Measurements from ENCODE around the gene RCBTB2.

Gene RCBTB2

GRCh38 chr13:48562296-48563066, 29.6 kb upstream of the RCBTB2 start:
- peak; percentile 87 for DNase-seq

GRCh38 chr13:48561466-48562235, 28.8 kb upstream of the RCBTB2 start:
- DNase-seq: peak; percentile 52

GRCh38 chr13:48560657-48561337, 27.9 kb upstream of the RCBTB2 start:
- DNase-seq: peak; percentile 55

DNA sequence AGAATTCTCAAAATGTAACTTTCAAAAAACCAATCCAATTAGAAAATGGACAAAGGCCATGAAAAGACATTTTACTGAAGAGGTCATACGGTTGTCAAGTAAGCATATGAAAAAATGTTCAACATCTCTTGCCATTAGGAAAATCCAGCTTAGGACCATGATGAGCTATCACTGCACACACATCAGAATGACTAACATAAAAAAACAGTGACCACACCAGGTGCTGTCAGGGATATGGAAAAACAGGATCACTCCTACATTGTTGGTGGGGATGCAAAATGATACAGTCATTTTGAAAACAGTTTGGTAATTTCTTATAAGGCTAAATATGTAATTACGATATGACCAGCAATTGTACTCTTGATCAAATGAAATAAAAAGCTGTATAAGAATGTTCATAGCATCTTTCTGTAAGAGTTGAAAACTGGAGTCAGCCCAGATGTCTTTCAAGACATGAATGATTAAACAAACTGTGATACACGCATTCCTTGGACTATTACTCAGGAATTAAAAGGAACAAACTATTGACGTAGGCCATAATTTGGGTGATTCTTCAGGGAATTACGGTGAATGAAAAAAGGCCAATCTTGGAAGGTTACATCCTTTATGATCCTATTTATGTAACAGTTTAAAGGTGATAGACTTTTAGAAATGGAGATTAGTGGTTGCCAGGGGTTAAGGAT, 26.9 kb upstream of the RCBTB2 start:
- no peak for DNase-seq

- DNase-seq: no peak
Observed at GRCh38 chr13:48556817-48557216, 23.9 kb upstream of the RCBTB2 start.

DNA sequence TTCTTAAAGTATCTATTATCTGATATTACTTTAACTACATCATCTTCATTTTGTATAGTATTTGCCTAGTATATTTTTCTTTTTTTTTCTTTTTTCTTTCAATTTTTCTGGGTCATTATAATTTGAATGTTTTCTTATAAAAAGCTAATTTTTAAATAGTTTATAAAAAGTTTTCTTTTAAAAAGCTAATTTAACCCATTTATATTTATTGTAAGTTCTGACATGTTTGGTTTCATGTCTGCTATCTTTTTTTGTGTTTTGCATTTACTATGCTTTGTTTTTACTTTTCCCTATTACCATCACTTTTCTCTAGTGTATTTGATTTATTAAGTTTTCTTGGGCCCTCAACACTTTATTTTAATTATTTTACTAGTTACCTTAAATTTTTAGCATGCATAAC, 22.6 kb upstream of the RCBTB2 start:
- no peak for DNase-seq

- DNase-seq: no peak
Observed at GRCh38 chr13:48551329-48551728, 18.4 kb upstream of the RCBTB2 start.

- no peak for DNase-seq
Observed at GRCh38 chr13:48549658-48550057, 16.8 kb upstream of the RCBTB2 start.

DNA sequence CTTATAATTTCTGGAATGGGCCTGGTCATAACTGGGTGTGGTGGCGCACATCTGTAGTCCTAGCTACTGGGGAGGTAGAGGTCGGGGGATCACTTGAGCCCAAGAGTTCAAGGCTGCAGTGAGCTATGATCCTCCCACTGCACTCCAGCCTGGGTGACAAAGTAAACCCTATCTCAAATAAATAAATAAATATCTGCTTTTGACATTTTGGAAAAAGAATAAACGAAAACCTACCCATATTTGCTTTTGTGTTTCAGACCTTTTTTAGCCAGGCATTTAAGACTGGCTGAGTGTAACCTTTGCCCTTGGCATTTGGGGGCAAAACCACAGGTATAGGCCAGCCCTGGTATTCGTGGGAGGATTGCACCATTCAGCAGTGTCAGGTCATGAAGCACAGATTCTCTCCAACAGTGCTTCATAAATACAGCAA, 14.8 kb upstream of the RCBTB2 start:
- no peak for DNase-seq

DNA sequence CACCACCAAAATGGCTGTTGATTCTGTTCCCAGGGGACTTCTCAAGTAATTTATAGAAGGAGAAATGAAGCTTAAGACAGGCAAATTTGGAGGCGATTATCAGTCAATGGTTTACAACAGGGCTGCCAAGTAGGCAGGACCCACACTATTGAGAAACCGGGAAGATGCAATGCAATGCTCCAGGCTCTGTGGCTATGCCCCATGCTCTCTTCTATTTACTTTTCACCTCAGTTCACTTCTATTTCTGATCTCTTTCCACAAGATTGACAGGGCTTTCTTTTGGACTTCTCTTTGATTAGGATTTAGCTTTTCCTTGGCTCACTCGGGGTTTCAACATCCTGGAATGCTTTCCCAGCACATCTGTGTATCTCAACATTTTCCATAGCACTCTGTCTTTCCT, 12.7 kb upstream of the RCBTB2 start:
- no peak for DNase-seq

DNA sequence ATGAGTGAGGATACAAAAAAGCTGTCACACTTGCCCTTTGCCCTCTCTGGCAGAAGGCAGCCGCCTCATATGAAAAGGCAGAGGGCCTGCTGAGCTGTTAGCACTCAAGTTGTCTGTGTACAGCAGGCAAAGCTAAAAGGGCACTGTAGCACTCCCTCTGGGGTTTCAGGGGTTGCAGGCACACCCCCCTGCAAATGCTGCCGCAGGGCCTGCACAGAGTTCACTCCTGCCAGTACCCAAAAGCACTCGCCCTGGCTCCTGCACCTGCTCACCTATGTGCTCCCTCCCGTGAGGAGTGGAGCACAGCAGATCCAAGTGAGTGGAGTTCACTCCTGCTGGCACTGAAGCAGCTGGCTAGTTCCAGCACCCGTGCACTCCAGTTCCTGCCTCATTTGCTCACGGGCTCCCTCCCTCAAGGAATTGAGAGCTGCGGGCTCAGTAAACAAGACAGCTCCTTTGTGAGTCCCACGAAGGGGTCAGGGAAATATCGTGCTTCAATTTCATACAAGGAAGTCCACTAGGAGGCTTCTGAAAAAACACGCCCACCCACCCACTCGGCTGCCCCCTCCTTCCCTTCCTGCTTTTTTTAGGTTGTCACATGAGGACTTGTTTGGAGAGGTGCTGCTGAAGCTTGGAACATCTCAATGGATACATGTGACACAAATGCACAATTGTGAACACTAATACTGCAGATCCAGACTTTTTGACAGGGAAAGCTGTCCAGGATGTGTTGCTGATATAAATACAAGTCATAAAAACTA, 9.9 kb upstream of the RCBTB2 start:
- DNase-seq: peak; percentile 42

- no peak for DNase-seq
Observed at GRCh38 chr13:48542138-48542537, 9.3 kb upstream of the RCBTB2 start.

DNA sequence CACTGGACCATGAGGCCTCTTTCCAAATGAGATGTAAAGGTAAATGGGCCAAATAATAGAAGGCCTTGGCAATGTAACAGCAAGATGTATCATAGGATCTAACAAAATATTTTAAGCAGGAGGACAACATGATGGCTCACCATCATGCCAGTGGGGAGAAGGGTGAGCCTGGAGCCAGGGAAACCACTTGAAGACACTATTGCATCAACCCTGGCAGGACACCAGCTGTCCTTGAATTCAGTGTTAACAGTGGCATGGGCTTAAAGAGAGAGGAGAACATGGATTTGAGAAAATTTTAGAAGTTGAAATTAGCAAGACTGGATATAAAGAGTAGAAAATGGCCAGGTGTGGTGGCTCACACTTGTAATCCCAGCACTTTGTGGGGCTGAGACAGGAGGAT, 6.7 kb upstream of the RCBTB2 start:
- DNase-seq: no peak

- no peak for DNase-seq
Observed at GRCh38 chr13:48536621-48537250, 3.9 kb upstream of the RCBTB2 start.

DNA sequence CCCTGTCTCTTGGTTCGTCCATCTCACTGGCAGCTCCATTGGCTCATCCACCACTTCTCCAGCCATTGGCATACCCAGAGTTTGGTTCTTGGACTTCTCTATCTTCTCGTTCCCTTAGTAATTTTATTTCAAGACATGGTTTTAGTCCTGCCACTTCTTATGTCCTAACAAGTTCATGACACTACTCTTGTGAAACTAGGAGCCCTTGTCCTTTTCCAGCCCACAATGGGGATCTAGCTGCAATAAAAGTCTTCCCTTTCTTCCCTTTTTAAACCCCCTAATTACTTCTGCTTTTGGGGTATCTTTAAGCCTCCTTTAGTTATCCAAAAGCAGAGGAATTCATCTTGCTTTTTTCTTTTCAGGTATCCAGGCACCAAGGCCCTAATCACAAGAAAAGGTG, 2.9 kb upstream of the RCBTB2 start:
- peak; percentile 22 for DNase-seq

GRCh38 chr13:48534911-48535501, 2.1 kb upstream of the RCBTB2 start:
- no peak for DNase-seq

- peak; percentile 56 for DNase-seq
Observed at GRCh38 chr13:48533961-48534600, 1.2 kb upstream of the RCBTB2 start.

GRCh38 chr13:48532256-48532505, 699 bp downstream of the RCBTB2 start:
- DNase-seq: no peak

GRCh38 chr13:48531416-48532255, 1.2 kb downstream of the RCBTB2 start:
- DNase-seq: peak; percentile 30

GRCh38 chr13:48530833-48531232, 2.0 kb downstream of the RCBTB2 start:
- DNase-seq: no peak
